ENCODE measurements around the gene CRY2. TPM values are rescaled to one million over a fixed set of nuclear protein-coding genes. Genes with fewer than 3 reads are reported as not detected.

The CRY2 gene
- total and polyA plus RNA-seq, 2 of the 13 experiments (the other 11 are each of a cell fraction or from before 2014, with no cell fraction given): 10.1 to 12.2 TPM

GRCh38 chr11:45917623-45918330 is 70.5 kb downstream of the CRY2 start, which contains the start of gene PEX16 (continued):
- TF ChIP-seq, protein P1, sequence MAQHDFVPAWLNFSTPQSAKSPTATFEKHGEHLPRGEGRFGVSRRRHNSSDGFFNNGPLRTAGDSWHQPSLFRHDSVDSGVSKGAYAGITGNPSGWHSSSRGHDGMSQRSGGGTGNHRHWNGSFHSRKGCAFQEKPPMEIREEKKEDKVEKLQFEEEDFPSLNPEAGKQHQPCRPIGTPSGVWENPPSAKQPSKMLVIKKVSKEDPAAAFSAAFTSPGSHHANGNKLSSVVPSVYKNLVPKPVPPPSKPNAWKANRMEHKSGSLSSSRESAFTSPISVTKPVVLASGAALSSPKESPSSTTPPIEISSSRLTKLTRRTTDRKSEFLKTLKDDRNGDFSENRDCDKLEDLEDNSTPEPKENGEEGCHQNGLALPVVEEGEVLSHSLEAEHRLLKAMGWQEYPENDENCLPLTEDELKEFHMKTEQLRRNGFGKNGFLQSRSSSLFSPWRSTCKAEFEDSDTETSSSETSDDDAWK (CRISPR knock-in tag; IDR thresholded peaks at IDR 0.05): no peak
- no peak for TF ChIP-seq NFE2L1 (CRISPR knock-in tag; IDR thresholded peaks at IDR 0.05; ENCODE audit: borderline replicate concordance)
- TF ChIP-seq FIP1L1 (IDR thresholded peaks at IDR 0.05; ENCODE audit: borderline replicate concordance, insufficient read depth, low read depth, low read length): no peak
- no peak for TF ChIP-seq ZSCAN22 (CRISPR knock-in tag; IDR thresholded peaks at IDR 0.05)
- TF ChIP-seq ZMYM2 (CRISPR knock-in tag; IDR thresholded peaks at IDR 0.05): no peak
- TF ChIP-seq CBX2 (IDR thresholded peaks at IDR 0.05; ENCODE audit: low read depth, low read length): no peak
- no peak for TF ChIP-seq CBX2 (CRISPR knock-in tag; IDR thresholded peaks at IDR 0.05; ENCODE audit: low read depth)
- TF ChIP-seq TAF15 (IDR thresholded peaks at IDR 0.05; ENCODE audit: low read depth, low read length, poor library complexity, severe bottlenecking): no peak
- TF ChIP-seq KDM1A (CRISPR knock-in tag; IDR thresholded peaks at IDR 0.05): no peak
- TF ChIP-seq ZNF335 (CRISPR knock-in tag; IDR thresholded peaks at IDR 0.05): no peak
- TF ChIP-seq ZEB1 (IDR thresholded peaks at IDR 0.05; ENCODE audit: insufficient replicate concordance, low read depth): peak; percentile 5
- TF ChIP-seq, protein P2, sequence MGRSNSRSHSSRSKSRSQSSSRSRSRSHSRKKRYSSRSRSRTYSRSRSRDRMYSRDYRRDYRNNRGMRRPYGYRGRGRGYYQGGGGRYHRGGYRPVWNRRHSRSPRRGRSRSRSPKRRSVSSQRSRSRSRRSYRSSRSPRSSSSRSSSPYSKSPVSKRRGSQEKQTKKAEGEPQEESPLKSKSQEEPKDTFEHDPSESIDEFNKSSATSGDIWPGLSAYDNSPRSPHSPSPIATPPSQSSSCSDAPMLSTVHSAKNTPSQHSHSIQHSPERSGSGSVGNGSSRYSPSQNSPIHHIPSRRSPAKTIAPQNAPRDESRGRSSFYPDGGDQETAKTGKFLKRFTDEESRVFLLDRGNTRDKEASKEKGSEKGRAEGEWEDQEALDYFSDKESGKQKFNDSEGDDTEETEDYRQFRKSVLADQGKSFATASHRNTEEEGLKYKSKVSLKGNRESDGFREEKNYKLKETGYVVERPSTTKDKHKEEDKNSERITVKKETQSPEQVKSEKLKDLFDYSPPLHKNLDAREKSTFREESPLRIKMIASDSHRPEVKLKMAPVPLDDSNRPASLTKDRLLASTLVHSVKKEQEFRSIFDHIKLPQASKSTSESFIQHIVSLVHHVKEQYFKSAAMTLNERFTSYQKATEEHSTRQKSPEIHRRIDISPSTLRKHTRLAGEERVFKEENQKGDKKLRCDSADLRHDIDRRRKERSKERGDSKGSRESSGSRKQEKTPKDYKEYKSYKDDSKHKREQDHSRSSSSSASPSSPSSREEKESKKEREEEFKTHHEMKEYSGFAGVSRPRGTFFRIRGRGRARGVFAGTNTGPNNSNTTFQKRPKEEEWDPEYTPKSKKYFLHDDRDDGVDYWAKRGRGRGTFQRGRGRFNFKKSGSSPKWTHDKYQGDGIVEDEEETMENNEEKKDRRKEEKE (IDR thresholded peaks at IDR 0.05): no peak
- no peak for TF ChIP-seq KDM4B (CRISPR knock-in tag; IDR thresholded peaks at IDR 0.05)
- peak; percentile 76 for TF ChIP-seq RBFOX2 (IDR thresholded peaks at IDR 0.05; ENCODE audit: low read depth, low read length)
- TF ChIP-seq MAF1 (CRISPR knock-in tag; IDR thresholded peaks at IDR 0.05; ENCODE audit: borderline replicate concordance): no peak
- no peak for TF ChIP-seq DNMT1 (CRISPR knock-in tag; IDR thresholded peaks at IDR 0.05)
- no peak for TF ChIP-seq PLRG1 (conservative IDR thresholded peaks at IDR 0.05)
- peak; percentile 4; the same call in 1 of the 2 replicates for TF ChIP-seq ZMYM3 (CRISPR knock-in tag; IDR thresholded peaks at IDR 0.05)
- TF ChIP-seq, protein P3, sequence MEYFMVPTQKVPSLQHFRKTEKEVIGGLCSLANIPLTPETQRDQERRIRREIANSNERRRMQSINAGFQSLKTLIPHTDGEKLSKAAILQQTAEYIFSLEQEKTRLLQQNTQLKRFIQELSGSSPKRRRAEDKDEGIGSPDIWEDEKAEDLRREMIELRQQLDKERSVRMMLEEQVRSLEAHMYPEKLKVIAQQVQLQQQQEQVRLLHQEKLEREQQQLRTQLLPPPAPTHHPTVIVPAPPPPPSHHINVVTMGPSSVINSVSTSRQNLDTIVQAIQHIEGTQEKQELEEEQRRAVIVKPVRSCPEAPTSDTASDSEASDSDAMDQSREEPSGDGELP (IDR thresholded peaks at IDR 0.05; ENCODE audit: borderline replicate concordance, low read depth): no peak; the same call in 1 of the 2 replicates
- no peak for TF ChIP-seq ZNF138 (CRISPR knock-in tag; IDR thresholded peaks at IDR 0.05; ENCODE audit: low read depth)
- TF ChIP-seq ISL2 (CRISPR knock-in tag; IDR thresholded peaks at IDR 0.05): no peak; the same call in 1 of the 2 replicates
- TF ChIP-seq PAWR (CRISPR knock-in tag; IDR thresholded peaks at IDR 0.05; ENCODE audit: borderline replicate concordance): no peak
- TF ChIP-seq, protein P4, sequence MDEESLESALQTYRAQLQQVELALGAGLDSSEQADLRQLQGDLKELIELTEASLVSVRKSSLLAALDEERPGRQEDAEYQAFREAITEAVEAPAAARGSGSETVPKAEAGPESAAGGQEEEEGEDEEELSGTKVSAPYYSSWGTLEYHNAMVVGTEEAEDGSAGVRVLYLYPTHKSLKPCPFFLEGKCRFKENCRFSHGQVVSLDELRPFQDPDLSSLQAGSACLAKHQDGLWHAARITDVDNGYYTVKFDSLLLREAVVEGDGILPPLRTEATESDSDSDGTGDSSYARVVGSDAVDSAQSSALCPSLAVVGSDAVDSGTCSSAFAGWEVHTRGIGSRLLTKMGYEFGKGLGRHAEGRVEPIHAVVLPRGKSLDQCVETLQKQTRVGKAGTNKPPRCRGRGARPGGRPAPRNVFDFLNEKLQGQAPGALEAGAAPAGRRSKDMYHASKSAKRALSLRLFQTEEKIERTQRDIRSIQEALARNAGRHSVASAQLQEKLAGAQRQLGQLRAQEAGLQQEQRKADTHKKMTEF (CRISPR knock-in tag; IDR thresholded peaks at IDR 0.05): peak; percentile 41; the same call in 1 of the 2 replicates
- TF ChIP-seq MTA1 (CRISPR knock-in tag; IDR thresholded peaks at IDR 0.05; ENCODE audit: borderline replicate concordance): peak; percentile 56; the same call in 1 of the 2 replicates
- no peak for TF ChIP-seq NFRKB (IDR thresholded peaks at IDR 0.05)
- TF ChIP-seq ELF4 (CRISPR knock-in tag; IDR thresholded peaks at IDR 0.05; ENCODE audit: borderline replicate concordance): peak; percentile 95; the same call in 1 of the 2 replicates

Measured in HepG2 (cell line).